ENCODE data around the gene FAM222A.

Gene FAM222A

GRCh38 chr12:109722721-109723094 lies 9.1 kb downstream of the FAM222A start:
- Histone ChIP-seq H3K27ac (no peak overlapping the region), H3K9ac (ENCODE audit: insufficient read length) (no peak overlapping the region), H3K36me3 (ENCODE audit: insufficient read depth, low read length) (no peaks in the 10 kb centered on the region), H3K4me3 (no peak overlapping the region), H3K9me3 (ENCODE audit: low read depth, low read length) (no peaks in the 10 kb centered on the region)
- DNase-seq (ENCODE audit: low read depth, low spot score) = no peak
- no peak for TF ChIP-seq FOXP2 (optimal IDR thresholded peaks at IDR 0.05; ENCODE audit: control extremely low read depth, extremely low read length, insufficient read depth)
- TF ChIP-seq EZH2 (IDR thresholded peaks at IDR 0.05) = no peak
- TF ChIP-seq POLR2AphosphoS5 (IDR thresholded peaks at IDR 0.05; ENCODE audit: borderline replicate concordance, low read depth, low read length) = no peak

GRCh38 chr12:109723311-109723881 lies 9.8 kb downstream of the FAM222A start:
- H3K36me3 ChIP-seq (ENCODE audit: insufficient read depth, low read length) = no peaks in the 10 kb centered on the region
- no peak overlapping the region for H3K9ac ChIP-seq (ENCODE audit: insufficient read length)
- no peak for DNase-seq (ENCODE audit: low read depth, low spot score)

GRCh38 chr12:109724321-109724892 lies 10.8 kb downstream of the FAM222A start:
- TF ChIP-seq EZH2 (IDR thresholded peaks at IDR 0.05) = no peak
- TF ChIP-seq POLR2AphosphoS5 (IDR thresholded peaks at IDR 0.05; ENCODE audit: borderline replicate concordance, low read depth, low read length) = no peak
- TF ChIP-seq FOXP2 (optimal IDR thresholded peaks at IDR 0.05; ENCODE audit: control extremely low read depth, extremely low read length, insufficient read depth) = no peak
- H3K36me3 ChIP-seq (ENCODE audit: insufficient read depth, low read length) = no peaks in the 10 kb centered on the region
- no peaks in the 10 kb centered on the region for H3K9me3 ChIP-seq (ENCODE audit: low read depth, low read length)

More at GRCh38 chr12:109723311-109723881, 9.8 kb downstream of the FAM222A start:
- no peaks in the 10 kb centered on the region for H3K9me3 ChIP-seq (ENCODE audit: low read depth, low read length)
- H3K27ac ChIP-seq = no peak overlapping the region
- no peak overlapping the region for H3K4me3 ChIP-seq
- TF ChIP-seq FOXP2 (optimal IDR thresholded peaks at IDR 0.05; ENCODE audit: control extremely low read depth, extremely low read length, insufficient read depth) = no peak
- TF ChIP-seq EZH2 (IDR thresholded peaks at IDR 0.05) = no peak
- TF ChIP-seq POLR2AphosphoS5 (IDR thresholded peaks at IDR 0.05; ENCODE audit: borderline replicate concordance, low read depth, low read length) = no peak

GRCh38 chr12:109725321-109726105 lies 11.9 kb downstream of the FAM222A start:
- Histone ChIP-seq H3K9ac (ENCODE audit: insufficient read length) (no peak overlapping the region), H3K27ac (no peak overlapping the region), H3K9me3 (ENCODE audit: low read depth, low read length) (no peaks in the 10 kb centered on the region), H3K36me3 (ENCODE audit: insufficient read depth, low read length) (no peaks in the 10 kb centered on the region), H3K4me3 (no peak overlapping the region)
- TF ChIP-seq FOXP2 (optimal IDR thresholded peaks at IDR 0.05; ENCODE audit: control extremely low read depth, extremely low read length, insufficient read depth) = no peak
- TF ChIP-seq EZH2 (IDR thresholded peaks at IDR 0.05) = no peak
- no peak for TF ChIP-seq POLR2AphosphoS5 (IDR thresholded peaks at IDR 0.05; ENCODE audit: borderline replicate concordance, low read depth, low read length)
- DNase-seq (ENCODE audit: low read depth, low spot score) = no peak

More at GRCh38 chr12:109724321-109724892, 10.8 kb downstream of the FAM222A start:
- no peak overlapping the region for H3K27ac ChIP-seq
- H3K4me3 ChIP-seq = no peak overlapping the region
- no peak overlapping the region for H3K9ac ChIP-seq (ENCODE audit: insufficient read length)
- DNase-seq (ENCODE audit: low read depth, low spot score) = no peak

- DNase-seq (ENCODE audit: low read depth, low spot score) = no peak
- no peak overlapping the region for H3K27ac ChIP-seq
- no peak overlapping the region for H3K4me3 ChIP-seq
- no peak for TF ChIP-seq FOXP2 (optimal IDR thresholded peaks at IDR 0.05; ENCODE audit: control extremely low read depth, extremely low read length, insufficient read depth)
- no peak for TF ChIP-seq POLR2AphosphoS5 (IDR thresholded peaks at IDR 0.05; ENCODE audit: borderline replicate concordance, low read depth, low read length)
- TF ChIP-seq EZH2 (IDR thresholded peaks at IDR 0.05) = no peak
- no peaks in the 10 kb centered on the region for H3K36me3 ChIP-seq (ENCODE audit: insufficient read depth, low read length)
- H3K9me3 ChIP-seq (ENCODE audit: low read depth, low read length) = no peaks in the 10 kb centered on the region
- H3K9ac ChIP-seq (ENCODE audit: insufficient read length) = no peak overlapping the region
These were observed 12.5 kb downstream of the FAM222A start for GRCh38 chr12:109726106-109726497.

GRCh38 chr12:109726511-109727038 lies 12.9 kb downstream of the FAM222A start:
- Histone ChIP-seq H3K36me3 (ENCODE audit: insufficient read depth, low read length) (no peaks in the 10 kb centered on the region), H3K27ac (no peak overlapping the region), H3K9me3 (ENCODE audit: low read depth, low read length) (no peaks in the 10 kb centered on the region), H3K4me3 (no peak overlapping the region), H3K9ac (ENCODE audit: insufficient read length) (no peak overlapping the region)
- DNase-seq (ENCODE audit: low read depth, low spot score) = no peak
- TF ChIP-seq POLR2AphosphoS5 (IDR thresholded peaks at IDR 0.05; ENCODE audit: borderline replicate concordance, low read depth, low read length) = no peak
- TF ChIP-seq EZH2 (IDR thresholded peaks at IDR 0.05) = no peak
- TF ChIP-seq FOXP2 (optimal IDR thresholded peaks at IDR 0.05; ENCODE audit: control extremely low read depth, extremely low read length, insufficient read depth) = no peak

- Histone ChIP-seq H3K27ac (no peak overlapping the region), H3K4me3 (no peak overlapping the region), H3K9ac (ENCODE audit: insufficient read length) (no peak overlapping the region), H3K9me3 (ENCODE audit: low read depth, low read length) (no peaks in the 10 kb centered on the region), H3K36me3 (ENCODE audit: insufficient read depth, low read length) (no peaks in the 10 kb centered on the region)
- DNase-seq (ENCODE audit: low read depth, low spot score) = no peak
- TF ChIP-seq POLR2AphosphoS5 (IDR thresholded peaks at IDR 0.05; ENCODE audit: borderline replicate concordance, low read depth, low read length) = no peak
- no peak for TF ChIP-seq FOXP2 (optimal IDR thresholded peaks at IDR 0.05; ENCODE audit: control extremely low read depth, extremely low read length, insufficient read depth)
- TF ChIP-seq EZH2 (IDR thresholded peaks at IDR 0.05) = no peak
These were observed 13.6 kb downstream of the FAM222A start for GRCh38 chr12:109727039-109727723.
